Sigmoid colon (tissue), 7 donors: ENCODE results near the gene TIMELESS. TPM values are rescaled to one million over a fixed set of nuclear protein-coding genes. Genes with fewer than 3 reads are reported as not detected.
"Not testable (repeated sequence)": the region's sequence is repeated elsewhere in the genome, so short reads cannot be mapped to it uniquely, and the experiment has no call there.

Experiments used
- DNase-seq: peaks from one replicate; pipeline ENCODE4 v3.0.0-alpha.2; 2019
- H3K27ac ChIP-seq, 4 donors: fragments of 200-600 bp; sonication (generic); one replicate each; pipeline ENCODE4 v1.5.1; 2016 to 2019; ENCODE audit warnings: mild to moderate bottlenecking in 1 of 4
- H3K27me3 ChIP-seq, 3 donors: fragments of 200-600 bp; sonication (generic); one replicate each; pipeline ENCODE4 v1.5.1; 2019; ENCODE audit warnings: mild to moderate bottlenecking in 1 of 3
- H3K36me3 ChIP-seq, 4 donors: fragments of 200-600 bp; sonication (generic); one replicate each; pipeline ENCODE4 v1.5.1; 2016 to 2019
- H3K4me1 ChIP-seq, 4 donors: fragments of 200-600 bp; sonication (generic); one replicate each; pipeline ENCODE4 v1.5.1; 2017 to 2019
- H3K4me3 ChIP-seq, 4 donors: fragments of 200-600 bp; sonication (generic); one replicate each; pipeline ENCODE4 v1.5.1; 2017 to 2019; ENCODE audit warnings: mild to moderate bottlenecking in 2 of 4, moderate library complexity in 1 of 4
- H3K9me3 ChIP-seq, 4 donors: fragments of 200-600 bp in 3 of 4; sonication (generic) in 3 of 4; one replicate each; pipeline versions ENCODE4 v1.5.1 to v1.6.1; 2013 to 2019
- CTCF ChIP-seq, 4 experiments: fragments of 450-650 bp in 3 of 4; fragments of 200-600 bp in 1 of 4; IDR thresholded peaks; one replicate each; pipeline ENCODE4 v1.5.1; 2016 to 2019; ENCODE audit warnings: antibody characterized with exemption in 4 of 4, mild to moderate bottlenecking in 3 of 4, moderate library complexity in 2 of 4
- EP300 ChIP-seq, 4 donors: sonication (generic); formaldehyde crosslinking; IDR thresholded peaks; one replicate each; pipeline ENCODE4 v1.6.1; 2017; ENCODE audit warnings: antibody characterized with exemption in 4 of 4
- POLR2A ChIP-seq, 2 donors: fragments of 450-650 bp; IDR thresholded peaks; one replicate each; pipeline ENCODE4 v1.6.1; 2016; ENCODE audit warnings: antibody characterized with exemption in 2 of 2, mild to moderate bottlenecking in 2 of 2, moderate library complexity in 2 of 2
- POLR2AphosphoS5 ChIP-seq, 4 donors: sonication (generic); formaldehyde crosslinking; IDR thresholded peaks; one replicate each; pipeline ENCODE4 v1.6.1; 2017; ENCODE audit warnings: antibody characterized with exemption in 4 of 4
- WGBS, 2 donors: extraction: QIAGEN DNeasy Blood & Tissue Kit; methylation state at CpG; one replicate each; pipeline ENCODE4 v1.1.7; 2013; 5-methylcytosine and 5-hydroxymethylcytosine counted together
- intact Hi-C: fragments of 100-400 bp; cut with DNase I; formaldehyde crosslinking; loops from one replicate; pipeline ENCODE4 v1.15.1; 2023
- polyA plus RNA-seq, 3 donors: library from polyadenylated mRNA; stranded (reverse); fragments of 200-250 nt; gene quantifications; one replicate each; pipeline ENCODE4 v1.2.3, GENCODE V29; 2013
- total RNA-seq, 4 donors: library from RNA; depleted of rRNA; stranded (reverse); fragments of >200 nt; gene quantifications; one replicate each; pipeline ENCODE4 v1.1.0, GENCODE V29; 2016
- donor health status: healthy with polysubstance abuse.
- donor health status: Bipolar disorder and iron deficiency.
- donor health status: healthy.

Gene TIMELESS
- total and polyA plus RNA-seq, 7 donors: 1.8 to 15.3 (median 3.2) TPM

GRCh38 chr12:56410768-56411167, 38.5 kb downstream of the TIMELESS start:
- Histone ChIP-seq H3K9me3 (no peaks in the 10 kb centered on the region), H3K27me3 (no peaks in the 10 kb centered on the region), H3K4me1 (no peaks in the 10 kb centered on the region), H3K36me3 (no peaks in the 10 kb centered on the region), H3K4me3 (no peak overlapping the region), H3K27ac (no peak overlapping the region)
- TF ChIP-seq CTCF (IDR thresholded peaks at IDR 0.05): no peak
- TF ChIP-seq POLR2A (IDR thresholded peaks at IDR 0.05): no peak
- TF ChIP-seq EP300 (IDR thresholded peaks at IDR 0.05): no peak
- no peak for TF ChIP-seq POLR2AphosphoS5 (IDR thresholded peaks at IDR 0.05)
- WGBS, 2 donors: 88 to 92% methylated on average over 4 of the region's 4 CpGs
- DNase-seq: no peak
- intact Hi-C loops: no loop called here

- intact Hi-C loops: no loop called here
- no peaks in the 10 kb centered on the region for H3K9me3 ChIP-seq
- 82 to 86% methylated on average over 5 of the region's 5 CpGs for WGBS, 2 donors
- H3K36me3 ChIP-seq: no peaks in the 10 kb centered on the region
- DNase-seq: no peak
- TF ChIP-seq CTCF (IDR thresholded peaks at IDR 0.05): no peak
- no peak for TF ChIP-seq POLR2AphosphoS5 (IDR thresholded peaks at IDR 0.05)
- no peak for TF ChIP-seq EP300 (IDR thresholded peaks at IDR 0.05)
- TF ChIP-seq POLR2A (IDR thresholded peaks at IDR 0.05): no peak
- no peaks in the 10 kb centered on the region for H3K4me1 ChIP-seq
- H3K27me3 ChIP-seq: no peaks in the 10 kb centered on the region
- H3K4me3 ChIP-seq: no peak overlapping the region
- H3K27ac ChIP-seq: no peak overlapping the region
Measured at GRCh38 chr12:56408799-56409417, 40.3 kb downstream of the TIMELESS start.

- DNase-seq, H3K4me3 ChIP-seq, intact Hi-C loops, H3K4me1 ChIP-seq, H3K27me3 ChIP-seq, H3K9me3 ChIP-seq, H3K27ac ChIP-seq, H3K36me3 ChIP-seq: not testable (repeated sequence)
- 58 to 95% methylated on average over 3 of the region's 3 CpGs for WGBS, 2 donors
Measured at GRCh38 chr12:56404227-56404626, 45.0 kb downstream of the TIMELESS start.

- intact Hi-C loops, H3K4me3 ChIP-seq, H3K36me3 ChIP-seq, H3K9me3 ChIP-seq, H3K27ac ChIP-seq, H3K4me1 ChIP-seq, H3K27me3 ChIP-seq, DNase-seq: not testable (repeated sequence)
Measured at GRCh38 chr12:56401612-56402011, 47.6 kb downstream of the TIMELESS start.

- intact Hi-C loops: not testable (repeated sequence)
- 88 to 97% methylated on average over 1 of the region's 3 CpGs for WGBS, 2 donors
Measured at GRCh38 chr12:56401125-56401524, 48.1 kb downstream of the TIMELESS start.

GRCh38 chr12:56399466-56399865, 49.8 kb downstream of the TIMELESS start:
- H3K27me3 ChIP-seq, H3K4me1 ChIP-seq, H3K27ac ChIP-seq, H3K36me3 ChIP-seq, intact Hi-C loops, DNase-seq, H3K9me3 ChIP-seq, H3K4me3 ChIP-seq: not testable (repeated sequence)
- 94 to 95% methylated on average over 3 of the region's 3 CpGs for WGBS, 2 donors

More at GRCh38 chr12:56401125-56401524, 48.1 kb downstream of the TIMELESS start:
- not testable (repeated sequence) for H3K27ac ChIP-seq, DNase-seq, H3K4me1 ChIP-seq, H3K27me3 ChIP-seq, H3K4me3 ChIP-seq, H3K9me3 ChIP-seq, H3K36me3 ChIP-seq

- no peak overlapping the region for H3K27ac ChIP-seq
- TF ChIP-seq CTCF (IDR thresholded peaks at IDR 0.05): no peak
- TF ChIP-seq EP300 (IDR thresholded peaks at IDR 0.05): no peak
- TF ChIP-seq POLR2A (IDR thresholded peaks at IDR 0.05): no peak
- TF ChIP-seq POLR2AphosphoS5 (IDR thresholded peaks at IDR 0.05): no peak
- no peaks in the 10 kb centered on the region for H3K36me3 ChIP-seq
- no peaks in the 10 kb centered on the region for H3K4me1 ChIP-seq
- no peak for DNase-seq
- H3K9me3 ChIP-seq: peaks cover 0 to 5% (median 0%) of the 10 kb centered on the region in 4 donors
- H3K27me3 ChIP-seq: no peaks in the 10 kb centered on the region
- H3K4me3 ChIP-seq: no peak overlapping the region
- intact Hi-C loops: no loop called here
Measured at GRCh38 chr12:56398324-56398723, 50.9 kb downstream of the TIMELESS start.
